ENCODE results near the gene SYT2. TPM values are rescaled to one million over a fixed set of nuclear protein-coding genes. Genes with fewer than 3 reads are reported as not detected.

The SYT2 gene
- total RNA-seq, 4 donors from 2014 or later = 0.19 TPM; not detected in 3

- TF ChIP-seq CTCF (IDR thresholded peaks at IDR 0.05; ENCODE audit: low read depth) = no peak
Observed at GRCh38 chr1:202701200-202701599, 9.1 kb downstream of the SYT2 start.

GRCh38 chr1:202700061-202700460 is 10.2 kb downstream of the SYT2 start:
- TF ChIP-seq CTCF (IDR thresholded peaks at IDR 0.05; ENCODE audit: low read depth) = no peak

DNA sequence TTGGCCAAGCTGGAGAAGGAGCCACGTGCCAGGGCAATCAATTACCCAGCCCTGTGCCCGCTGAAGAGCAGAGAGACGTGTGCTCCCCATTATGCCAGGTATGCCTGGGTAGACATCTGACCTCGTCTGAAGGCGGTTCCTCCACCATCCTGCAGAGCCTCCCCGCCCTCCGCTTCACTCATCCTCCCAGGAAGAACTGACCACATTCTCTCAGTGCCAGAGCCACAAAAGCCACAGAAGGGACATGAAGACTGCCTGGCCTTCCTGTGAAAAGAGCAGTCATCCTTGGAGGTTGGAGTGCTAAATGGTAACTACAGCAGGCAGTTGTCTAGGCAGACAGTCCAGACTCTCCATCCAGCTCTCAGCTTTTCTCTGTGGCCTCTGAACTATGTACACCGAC is 12.0 kb downstream of the SYT2 start:
- TF ChIP-seq CTCF (IDR thresholded peaks at IDR 0.05; ENCODE audit: low read depth) = no peak

GRCh38 chr1:202697038-202697437 is 13.2 kb downstream of the SYT2 start:
- no peak for TF ChIP-seq CTCF (IDR thresholded peaks at IDR 0.05; ENCODE audit: low read depth)

DNA sequence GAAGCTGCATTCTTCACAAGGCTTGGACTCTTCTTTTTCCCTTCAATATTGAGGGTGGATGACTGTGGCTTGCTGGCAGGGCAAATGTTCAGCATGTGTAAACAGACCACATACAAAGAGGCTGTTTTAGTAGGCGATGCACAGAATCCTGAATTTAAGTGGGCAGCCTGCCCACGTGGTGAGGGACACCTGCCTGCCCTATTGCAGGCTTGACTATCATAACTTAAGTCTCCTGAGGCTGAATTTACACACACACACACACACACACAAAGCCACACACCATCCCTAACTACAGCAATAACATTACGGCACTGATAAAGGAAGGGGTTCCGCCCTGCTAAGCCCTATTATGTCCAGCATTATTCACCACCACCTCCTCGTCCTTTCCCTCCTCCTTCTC is 15.9 kb downstream of the SYT2 start:
- TF ChIP-seq CTCF (IDR thresholded peaks at IDR 0.05; ENCODE audit: low read depth) = no peak

GRCh38 chr1:202692959-202693555 is 17.2 kb downstream of the SYT2 start:
- no peak for TF ChIP-seq CTCF (IDR thresholded peaks at IDR 0.05; ENCODE audit: low read depth)

- TF ChIP-seq CTCF (IDR thresholded peaks at IDR 0.05; ENCODE audit: low read depth) = no peak
Observed at GRCh38 chr1:202691816-202692215, 18.4 kb downstream of the SYT2 start.

Data from subcutaneous adipose tissue (tissue), 4 donors.